Activated naive CD4-positive, alpha-beta T cell treated with anti-CD3 and anti-CD28 coated beads, Interleukin-2, amount 10 ng/mL, durations not matched to agents 7 days and 5 days (primary cell): ENCODE data around the gene INSC.

Source experiments
- CTCF ChIA-PET: fragments of 350-600 bp; sonication (Branson Sonifier 250); formaldehyde crosslinking; loops from one replicate; lab custom pipeline; 2021; ENCODE audit warnings: antibody characterized with exemption; lab: Charles Lee
- DNase-seq: peaks from one replicate; pipeline ENCODE4 v3.0.0-alpha.2; 2020
- H3K27ac Mint-ChIP-seq: one replicate; pipeline ENCODE4 v1.8.0; 2021; ENCODE audit warnings: mild to moderate bottlenecking, moderate library complexity, mixed read lengths
- H3K27me3 Mint-ChIP-seq: one replicate; pipeline ENCODE4 v1.8.0; 2021; ENCODE audit warnings: mild to moderate bottlenecking, mixed read lengths
- H3K36me3 Mint-ChIP-seq: one replicate; pipeline ENCODE4 v1.8.0; 2021; ENCODE audit warnings: mixed read lengths
- H3K4me1 Mint-ChIP-seq: one replicate; pipeline ENCODE4 v1.8.0; 2021; ENCODE audit warnings: mixed read lengths
- H3K4me3 Mint-ChIP-seq: one replicate; pipeline ENCODE4 v1.8.0; 2021; ENCODE audit warnings: mild to moderate bottlenecking, moderate library complexity, mixed read lengths
- H3K9me3 Mint-ChIP-seq: one replicate; pipeline ENCODE4 v1.8.0; 2021; ENCODE audit warnings: mixed read lengths

INSC gene

DNA sequence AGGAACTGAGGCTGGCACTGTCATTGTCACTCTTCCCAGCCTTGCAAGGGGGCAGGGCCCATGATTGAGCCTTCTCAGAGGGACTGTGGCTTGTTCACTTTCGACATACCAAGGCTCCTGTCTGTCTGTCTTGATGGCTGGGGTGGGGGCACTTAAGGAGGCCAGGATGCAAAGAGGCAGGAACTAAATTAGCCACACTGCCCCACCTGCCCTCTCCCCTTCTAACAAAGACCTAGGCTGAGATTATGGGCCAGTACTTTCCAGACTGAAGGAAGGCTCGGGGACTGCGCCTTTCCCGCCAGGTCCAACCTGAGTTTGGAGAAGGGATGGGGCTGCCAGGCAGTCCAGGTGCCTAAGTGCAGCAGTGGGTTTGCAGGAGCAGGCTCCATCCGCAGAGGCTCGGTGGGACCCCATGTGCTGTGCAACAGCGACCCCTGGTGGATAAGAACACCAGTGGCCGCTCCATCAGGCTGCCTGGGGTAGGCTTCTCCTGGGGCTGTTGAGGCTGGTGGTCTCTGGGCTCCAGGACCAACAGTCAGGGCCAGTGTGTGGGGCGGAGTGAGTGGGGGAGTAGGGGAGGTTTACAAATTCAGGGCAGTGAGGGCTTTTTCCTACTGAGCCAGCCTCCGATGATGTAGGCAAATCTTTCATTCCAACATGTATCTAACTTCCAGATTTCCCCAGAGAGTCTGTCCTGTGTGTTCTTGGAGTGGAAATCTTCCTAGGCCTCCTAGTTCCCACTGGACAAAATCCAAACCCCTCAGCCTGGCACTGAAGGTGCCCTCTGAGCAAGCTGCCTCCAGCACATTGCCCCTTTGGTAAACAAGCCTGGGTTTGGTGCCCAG is 93.9 kb downstream of the INSC start:
- H3K27me3 Mint-ChIP-seq, result peaks cover 35% of the 10 kb centered on the region
- no peak overlapping the region for H3K27ac Mint-ChIP-seq
- no peaks in the 10 kb centered on the region for H3K9me3 Mint-ChIP-seq
- no peak overlapping the region for H3K4me3 Mint-ChIP-seq
- H3K36me3 Mint-ChIP-seq, result no peaks in the 10 kb centered on the region
- CTCF ChIA-PET, result interaction anchor here (0.7 to 8.8 kb wide), 10 partner anchors 12 to 301 kb away, joined by 3 to 83 read pairs (median 5); no protein-coding TSS in a partner anchor
- H3K4me1 Mint-ChIP-seq, result no peaks in the 10 kb centered on the region
- peak; percentile 83 for DNase-seq

DNA sequence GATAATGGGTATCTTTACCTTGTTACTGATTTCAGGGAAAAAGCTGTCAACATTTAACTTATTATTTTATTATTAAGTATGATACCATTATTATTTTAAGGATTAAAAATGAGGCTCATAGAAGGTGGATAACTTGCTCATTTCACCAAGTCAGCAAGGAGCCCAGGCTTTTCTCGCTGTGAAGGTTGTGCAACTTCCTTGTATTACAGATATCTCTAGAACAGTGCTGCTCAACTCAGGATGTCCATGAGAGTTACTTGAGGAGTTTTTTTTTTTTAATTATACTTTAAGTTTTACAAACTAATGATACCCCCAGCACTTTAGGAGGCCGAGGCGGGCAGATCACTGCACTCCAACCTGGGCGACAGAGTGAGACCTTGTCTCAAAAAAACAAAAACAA is 98.2 kb downstream of the INSC start:
- H3K4me3 Mint-ChIP-seq, result no peak overlapping the region
- no peak for DNase-seq
- peaks cover 21% of the 10 kb centered on the region for H3K27me3 Mint-ChIP-seq
- H3K9me3 Mint-ChIP-seq, result no peaks in the 10 kb centered on the region
- H3K4me1 Mint-ChIP-seq, result no peaks in the 10 kb centered on the region
- no peak overlapping the region for H3K27ac Mint-ChIP-seq
- H3K36me3 Mint-ChIP-seq, result no peaks in the 10 kb centered on the region
- CTCF ChIA-PET, result interaction anchor here (0.9 kb wide), 1 partner anchor 305 kb away, joined by 3 read pairs; no protein-coding TSS in a partner anchor

DNA sequence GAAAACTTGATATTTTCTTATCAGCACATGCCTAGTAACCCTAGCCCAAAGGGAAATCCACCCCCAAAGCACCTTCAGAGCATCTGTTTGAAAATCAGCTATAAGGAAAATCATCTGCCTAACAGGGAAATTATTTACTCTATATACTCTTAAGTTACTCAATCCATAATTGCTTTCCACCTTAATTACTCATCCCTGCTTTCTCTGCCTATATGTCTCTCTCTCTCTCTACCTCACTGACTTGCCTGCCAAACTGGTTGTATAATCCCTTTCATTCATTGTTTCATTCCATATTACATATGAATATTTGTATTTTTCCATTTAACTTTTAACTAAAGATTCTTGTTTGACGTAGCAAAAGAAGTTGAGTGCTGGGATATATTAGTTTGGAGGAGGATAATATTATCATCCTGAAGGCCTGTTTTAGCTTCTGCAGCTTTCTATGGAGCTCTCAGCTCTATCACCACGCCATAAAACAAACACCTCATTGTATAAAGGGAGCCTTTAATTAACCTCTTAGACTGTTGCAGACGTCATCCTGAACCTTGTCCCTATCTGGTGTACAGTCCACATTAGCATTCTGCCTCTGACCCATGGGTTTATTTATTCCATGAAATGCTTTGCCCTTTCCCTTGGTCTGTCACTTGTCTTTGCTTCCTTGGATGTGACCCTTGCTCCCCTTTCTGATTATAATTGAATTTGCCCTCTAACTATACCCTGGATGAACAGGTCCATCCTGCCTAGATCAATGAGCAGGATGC is 98.9 kb downstream of the INSC start:
- Mint-ChIP-seq H3K9me3 (no peaks in the 10 kb centered on the region), H3K4me3 (no peak overlapping the region), H3K27me3 (peaks cover 18% of the 10 kb centered on the region), H3K27ac (no peak overlapping the region), H3K36me3 (no peaks in the 10 kb centered on the region), H3K4me1 (no peaks in the 10 kb centered on the region)
- CTCF ChIA-PET, result interaction anchor here (0.9 kb wide), 1 partner anchor 305 kb away, joined by 3 read pairs; no protein-coding TSS in a partner anchor
- DNase-seq, result no peak

DNA sequence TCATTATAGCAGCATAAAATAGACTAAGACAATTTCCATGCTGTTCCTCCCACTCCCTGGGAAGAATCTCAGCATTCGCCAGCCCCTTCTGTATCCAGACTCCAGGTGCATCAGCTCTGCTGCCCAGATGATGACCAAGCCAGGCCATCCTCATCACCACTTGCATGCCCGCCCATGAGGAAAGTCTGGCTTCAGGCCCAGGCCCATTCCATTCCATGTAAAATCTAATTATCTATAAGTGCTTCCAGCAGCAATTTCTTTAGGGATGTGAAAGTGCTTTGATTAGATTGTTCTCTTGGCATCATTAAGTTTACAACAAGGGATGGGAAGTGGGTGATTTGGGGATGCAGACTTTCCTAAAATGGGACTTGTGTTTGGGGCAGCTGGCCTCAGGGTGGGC is 100.3 kb downstream of the INSC start:
- no peak for DNase-seq
- Mint-ChIP-seq H3K4me1 (no peaks in the 10 kb centered on the region), H3K9me3 (no peaks in the 10 kb centered on the region), H3K36me3 (no peaks in the 10 kb centered on the region), H3K27me3 (peaks cover 9% of the 10 kb centered on the region), H3K4me3 (no peak overlapping the region), H3K27ac (no peak overlapping the region)
- CTCF ChIA-PET, result interaction anchor here (0.9 to 2.1 kb wide), 4 partner anchors 13 to 307 kb away, joined by 3 to 9 read pairs (median 4); no protein-coding TSS in a partner anchor

DNA sequence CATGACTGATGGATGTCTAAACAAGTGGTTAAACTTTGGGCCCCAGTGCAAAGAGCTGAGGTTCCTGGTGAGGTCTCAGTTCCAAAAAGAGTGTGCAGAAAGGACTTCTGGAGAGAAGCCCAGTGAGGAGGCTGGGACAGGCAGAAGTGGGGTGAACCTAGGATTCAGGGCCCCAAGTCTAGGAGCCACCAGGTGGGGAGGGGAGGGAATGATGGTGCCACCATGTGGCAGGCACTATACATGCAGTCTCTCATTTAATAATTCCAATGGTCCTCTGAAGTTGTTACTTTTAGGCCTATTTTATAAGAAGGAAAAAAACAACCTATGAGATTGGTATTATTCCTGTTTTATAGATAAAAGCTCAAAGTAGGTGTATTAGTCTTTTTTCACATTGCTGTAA is 102.0 kb downstream of the INSC start:
- no peaks in the 10 kb centered on the region for H3K4me1 Mint-ChIP-seq
- H3K9me3 Mint-ChIP-seq, result no peaks in the 10 kb centered on the region
- H3K4me3 Mint-ChIP-seq, result no peak overlapping the region
- no peaks in the 10 kb centered on the region for H3K36me3 Mint-ChIP-seq
- no peaks in the 10 kb centered on the region for H3K27me3 Mint-ChIP-seq
- H3K27ac Mint-ChIP-seq, result no peak overlapping the region
- DNase-seq, result no peak
- CTCF ChIA-PET, result interaction anchor here (1.0 to 2.1 kb wide), 4 partner anchors 14 to 116 kb away, joined by 3 to 9 read pairs (median 3); no protein-coding TSS in a partner anchor

DNA sequence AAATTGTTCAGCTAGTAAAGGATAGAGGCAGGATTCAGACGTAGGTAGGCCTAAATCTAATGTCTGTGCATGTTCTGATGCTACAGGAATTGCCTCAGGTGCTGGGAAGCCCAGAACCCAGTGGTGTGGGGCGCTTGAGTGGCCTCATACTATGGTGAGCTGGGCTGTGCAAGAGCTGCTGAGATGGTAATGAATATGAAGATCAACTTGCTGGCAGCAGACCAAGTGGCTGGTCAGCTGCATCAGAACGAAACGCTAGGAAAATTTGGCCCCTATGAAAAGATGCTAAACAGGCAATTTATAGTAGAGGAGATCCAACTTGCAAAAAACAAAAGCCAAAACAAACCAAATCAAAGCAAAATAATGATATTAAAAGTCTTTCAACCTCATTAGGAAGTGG is 102.7 kb downstream of the INSC start:
- no peak for DNase-seq
- CTCF ChIA-PET, result interaction anchor here (1.0 to 2.1 kb wide), 3 partner anchors 15 to 35 kb away, joined by 3 to 9 read pairs (median 3); no protein-coding TSS in a partner anchor
- no peaks in the 10 kb centered on the region for H3K9me3 Mint-ChIP-seq
- H3K36me3 Mint-ChIP-seq, result no peaks in the 10 kb centered on the region
- no peaks in the 10 kb centered on the region for H3K4me1 Mint-ChIP-seq
- no peak overlapping the region for H3K4me3 Mint-ChIP-seq
- H3K27me3 Mint-ChIP-seq, result no peaks in the 10 kb centered on the region
- H3K27ac Mint-ChIP-seq, result no peak overlapping the region

DNA sequence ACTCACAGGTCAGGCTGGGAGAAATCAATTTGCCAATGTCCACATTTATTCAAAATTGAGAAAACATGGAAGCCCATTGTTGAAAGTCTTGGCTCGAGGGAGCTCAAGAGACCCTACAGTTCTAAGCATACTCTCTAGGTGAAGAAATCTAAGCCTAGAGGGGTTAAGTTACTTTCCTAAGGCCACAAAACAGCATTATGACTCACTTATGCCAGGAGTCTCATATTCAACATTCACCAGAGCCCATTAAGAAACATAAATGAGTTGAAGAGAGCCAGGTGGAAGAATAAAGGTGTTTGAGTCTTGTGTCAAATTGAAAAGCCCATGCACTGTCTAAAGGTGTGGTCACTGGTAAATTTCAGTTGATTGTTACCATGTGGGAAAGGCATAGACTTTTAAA is 108.1 kb downstream of the INSC start:
- H3K4me1 Mint-ChIP-seq, result no peaks in the 10 kb centered on the region
- no peak overlapping the region for H3K27ac Mint-ChIP-seq
- CTCF ChIA-PET, result no interaction called here
- DNase-seq, result no peak
- H3K4me3 Mint-ChIP-seq, result no peak overlapping the region
- H3K9me3 Mint-ChIP-seq, result no peaks in the 10 kb centered on the region
- no peaks in the 10 kb centered on the region for H3K36me3 Mint-ChIP-seq
- H3K27me3 Mint-ChIP-seq, result no peaks in the 10 kb centered on the region

DNA sequence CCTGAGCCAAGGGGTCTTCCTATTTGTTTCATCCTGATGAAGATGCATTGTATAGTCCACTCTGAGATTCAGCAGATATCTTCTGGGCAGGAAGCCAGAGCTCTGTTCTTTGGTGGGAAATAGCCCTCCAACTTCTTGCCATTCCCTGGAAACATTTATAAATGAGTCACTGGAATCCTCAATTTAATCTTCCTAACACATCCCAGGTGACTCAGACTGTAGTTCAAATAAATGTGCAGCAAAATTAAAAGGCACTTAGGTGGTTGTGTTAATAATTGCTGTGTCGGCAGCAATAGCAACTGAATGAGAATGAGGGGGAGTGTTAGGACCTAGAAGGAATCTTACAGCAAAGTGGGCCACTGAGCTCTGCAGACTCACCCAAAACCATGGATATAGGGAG is 108.6 kb downstream of the INSC start:
- H3K4me3 Mint-ChIP-seq, result no peak overlapping the region
- no peaks in the 10 kb centered on the region for H3K4me1 Mint-ChIP-seq
- DNase-seq, result no peak
- H3K27ac Mint-ChIP-seq, result no peak overlapping the region
- no peaks in the 10 kb centered on the region for H3K9me3 Mint-ChIP-seq
- H3K36me3 Mint-ChIP-seq, result no peaks in the 10 kb centered on the region
- no peaks in the 10 kb centered on the region for H3K27me3 Mint-ChIP-seq
- CTCF ChIA-PET, result no interaction called here

DNA sequence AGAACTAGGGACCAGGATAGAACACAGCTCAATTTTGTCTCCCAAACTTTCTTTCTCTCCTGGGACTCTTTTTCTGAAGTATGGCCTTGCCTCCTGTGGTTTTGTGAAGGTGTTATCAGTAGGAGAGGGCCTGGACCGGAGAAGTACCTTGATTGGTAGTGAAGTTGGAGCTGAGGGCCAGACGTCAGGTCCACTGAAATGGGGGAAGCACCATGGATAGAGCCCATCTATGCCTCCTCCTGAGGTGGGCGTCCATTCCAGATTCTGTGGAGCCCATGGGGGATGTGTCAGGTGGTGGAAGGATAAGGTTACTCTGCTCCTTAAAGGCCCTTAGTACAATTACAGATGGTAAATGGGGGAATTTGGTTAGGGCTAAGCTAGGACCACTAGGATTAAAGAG is 109.7 kb downstream of the INSC start:
- H3K4me1 Mint-ChIP-seq, result no peaks in the 10 kb centered on the region
- no peak overlapping the region for H3K27ac Mint-ChIP-seq
- H3K36me3 Mint-ChIP-seq, result no peaks in the 10 kb centered on the region
- no peaks in the 10 kb centered on the region for H3K9me3 Mint-ChIP-seq
- H3K27me3 Mint-ChIP-seq, result no peaks in the 10 kb centered on the region
- DNase-seq, result no peak
- H3K4me3 Mint-ChIP-seq, result no peak overlapping the region
- CTCF ChIA-PET, result interaction anchor here (0.9 kb wide), 1 partner anchor 123 kb away, joined by 3 read pairs; no protein-coding TSS in a partner anchor

DNA sequence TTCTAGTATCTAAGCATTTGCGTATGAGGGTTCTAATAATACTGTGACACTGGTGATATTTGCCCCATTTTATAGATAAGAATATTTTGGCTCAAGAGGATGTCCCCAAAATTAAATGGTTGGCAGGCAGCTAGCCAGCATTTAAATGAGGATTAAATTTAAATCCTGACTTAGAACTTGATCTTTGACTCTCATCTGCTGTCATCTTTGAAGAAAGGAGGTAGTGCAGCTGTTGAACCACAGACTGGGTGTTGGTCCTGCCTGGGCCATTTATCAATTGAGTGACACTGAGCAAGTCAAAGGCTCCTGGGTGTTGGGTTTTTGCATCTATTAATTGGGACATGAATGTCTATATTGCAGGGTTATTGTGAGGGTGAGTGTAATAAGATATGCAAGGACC is 112.3 kb downstream of the INSC start:
- CTCF ChIA-PET, result no interaction called here
- H3K27ac Mint-ChIP-seq, result no peak overlapping the region
- H3K4me3 Mint-ChIP-seq, result no peak overlapping the region
- peaks cover 3% of the 10 kb centered on the region for H3K27me3 Mint-ChIP-seq
- no peak for DNase-seq
- H3K36me3 Mint-ChIP-seq, result no peaks in the 10 kb centered on the region
- H3K4me1 Mint-ChIP-seq, result no peaks in the 10 kb centered on the region
- no peaks in the 10 kb centered on the region for H3K9me3 Mint-ChIP-seq

DNA sequence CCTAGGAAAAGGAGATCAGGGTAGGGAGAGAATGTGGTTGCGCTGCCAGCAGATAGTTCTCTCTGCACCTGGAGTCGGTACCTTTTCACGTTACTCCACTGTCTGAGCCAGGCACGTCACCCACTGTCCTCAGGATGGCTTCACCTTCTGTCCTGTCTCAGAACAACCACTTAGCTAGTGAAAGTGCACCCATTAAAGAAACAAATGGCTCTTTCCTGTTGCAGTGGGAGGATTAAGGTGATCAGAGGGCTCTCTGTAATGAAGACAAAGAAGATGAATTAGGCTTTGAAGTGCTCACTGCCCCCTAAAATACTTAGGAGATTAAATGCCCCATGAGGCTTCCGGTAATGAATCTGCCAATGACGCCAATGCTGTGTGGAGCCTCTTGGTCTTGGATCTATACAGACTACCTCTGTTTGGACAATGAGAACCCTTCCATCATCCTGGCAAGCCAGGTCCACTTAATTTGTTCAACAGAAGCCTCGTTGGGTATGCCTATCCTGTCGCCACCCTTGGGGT is 113.7 kb downstream of the INSC start:
- no peaks in the 10 kb centered on the region for H3K4me1 Mint-ChIP-seq
- no peaks in the 10 kb centered on the region for H3K36me3 Mint-ChIP-seq
- H3K27me3 Mint-ChIP-seq, result peaks cover 3% of the 10 kb centered on the region
- H3K9me3 Mint-ChIP-seq, result no peaks in the 10 kb centered on the region
- CTCF ChIA-PET, result no interaction called here
- no peak overlapping the region for H3K27ac Mint-ChIP-seq
- no peak for DNase-seq
- H3K4me3 Mint-ChIP-seq, result no peak overlapping the region

DNA sequence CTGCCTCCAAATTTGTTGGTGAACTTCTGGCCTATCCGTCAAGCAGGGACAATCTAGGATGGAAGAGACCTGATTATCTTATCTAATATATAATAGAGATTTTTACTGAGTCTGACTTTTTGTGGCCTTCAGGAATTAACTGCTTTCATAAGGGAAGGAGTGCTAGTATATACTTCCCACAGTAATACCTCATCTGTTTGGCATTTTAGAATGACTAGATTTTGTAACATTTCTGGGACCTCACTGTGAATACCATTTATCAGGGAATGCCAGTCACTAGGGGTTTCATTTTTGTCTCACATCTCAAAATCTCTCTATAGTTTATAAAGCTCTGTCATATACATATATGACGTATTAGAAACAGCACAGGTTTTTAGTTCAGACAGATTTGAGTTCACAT is 114.3 kb downstream of the INSC start:
- H3K4me1 Mint-ChIP-seq, result no peaks in the 10 kb centered on the region
- DNase-seq, result no peak
- H3K36me3 Mint-ChIP-seq, result no peaks in the 10 kb centered on the region
- CTCF ChIA-PET, result no interaction called here
- H3K9me3 Mint-ChIP-seq, result no peaks in the 10 kb centered on the region
- no peak overlapping the region for H3K27ac Mint-ChIP-seq
- H3K4me3 Mint-ChIP-seq, result no peak overlapping the region
- peaks cover 3% of the 10 kb centered on the region for H3K27me3 Mint-ChIP-seq

DNA sequence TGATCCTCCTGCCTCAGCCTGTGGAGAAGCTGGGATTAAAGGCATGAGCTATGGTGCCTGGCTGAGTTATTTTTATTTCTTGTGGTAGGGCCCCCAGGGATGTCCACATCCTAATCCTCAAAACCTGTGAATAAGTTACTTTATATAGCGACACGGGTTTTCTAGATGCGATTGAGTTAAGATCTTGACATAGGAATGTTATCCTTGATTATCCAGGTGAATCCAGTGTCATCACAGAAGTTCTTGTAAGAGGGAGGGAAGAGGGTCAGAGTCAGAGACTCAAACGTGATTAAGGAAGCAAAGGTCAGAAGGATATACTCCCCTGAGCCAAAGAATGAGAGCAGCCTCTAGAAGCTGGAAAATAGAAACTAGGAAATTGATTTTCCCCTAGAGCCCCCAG is 117.8 kb downstream of the INSC start:
- Mint-ChIP-seq H3K9me3 (no peaks in the 10 kb centered on the region), H3K36me3 (no peaks in the 10 kb centered on the region), H3K27ac (no peak overlapping the region), H3K4me3 (no peak overlapping the region), H3K27me3 (peaks cover 3% of the 10 kb centered on the region), H3K4me1 (no peaks in the 10 kb centered on the region)
- CTCF ChIA-PET, result no interaction called here
- no peak for DNase-seq

DNA sequence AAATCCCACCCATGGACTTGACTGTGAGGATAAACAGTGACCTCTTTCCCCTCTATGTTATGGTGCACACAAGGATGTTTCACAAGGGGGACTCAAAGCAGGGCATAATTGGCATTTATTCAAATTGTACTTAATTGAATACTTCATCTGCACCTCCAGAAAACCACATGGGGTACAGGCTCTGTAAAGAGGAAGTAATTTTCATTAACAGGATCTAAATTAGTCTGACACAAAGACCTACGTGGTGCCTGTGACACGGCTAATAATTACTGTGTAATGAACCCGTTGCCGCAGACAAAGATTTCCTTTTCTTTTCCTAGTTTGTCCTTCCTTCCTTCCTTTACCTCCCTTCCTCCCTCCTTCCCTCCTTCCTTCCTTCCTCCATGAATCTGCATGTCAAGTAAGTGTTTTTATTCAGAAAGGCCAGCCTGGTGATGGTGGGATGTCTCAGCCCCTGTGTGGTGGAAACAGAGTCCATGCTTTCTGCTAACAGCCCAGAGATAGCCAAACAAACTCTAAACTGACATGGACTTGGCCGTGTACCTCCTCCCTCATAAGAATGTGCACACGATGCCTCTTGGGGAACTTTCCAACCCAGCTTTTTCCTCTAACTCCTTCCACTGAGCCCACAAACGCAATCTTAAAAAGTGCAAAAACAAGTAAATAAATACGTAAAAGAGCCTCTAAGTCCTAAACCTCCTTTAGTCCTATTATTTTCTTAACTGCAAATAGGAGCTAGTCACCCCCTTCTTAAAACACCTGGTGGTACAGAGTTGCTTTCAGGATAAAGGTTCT is 118.8 kb downstream of the INSC start:
- Mint-ChIP-seq H3K4me3 (no peak overlapping the region), H3K27me3 (peaks cover 3% of the 10 kb centered on the region), H3K9me3 (no peaks in the 10 kb centered on the region), H3K36me3 (no peaks in the 10 kb centered on the region), H3K4me1 (no peaks in the 10 kb centered on the region), H3K27ac (no peak overlapping the region)
- no peak for DNase-seq
- CTCF ChIA-PET, result no interaction called here
